ENCODE results near the gene PSIP1. TPM values are rescaled to one million over a fixed set of nuclear protein-coding genes. Genes with fewer than 3 reads are reported as not detected.
A peak's percentile ranks its signal among the peaks of the same experiment; 100 is the strongest.

PSIP1 gene
- total and polyA plus RNA-seq, 4 donors = 14.8 to 75.1 (median 29.8) TPM

DNA sequence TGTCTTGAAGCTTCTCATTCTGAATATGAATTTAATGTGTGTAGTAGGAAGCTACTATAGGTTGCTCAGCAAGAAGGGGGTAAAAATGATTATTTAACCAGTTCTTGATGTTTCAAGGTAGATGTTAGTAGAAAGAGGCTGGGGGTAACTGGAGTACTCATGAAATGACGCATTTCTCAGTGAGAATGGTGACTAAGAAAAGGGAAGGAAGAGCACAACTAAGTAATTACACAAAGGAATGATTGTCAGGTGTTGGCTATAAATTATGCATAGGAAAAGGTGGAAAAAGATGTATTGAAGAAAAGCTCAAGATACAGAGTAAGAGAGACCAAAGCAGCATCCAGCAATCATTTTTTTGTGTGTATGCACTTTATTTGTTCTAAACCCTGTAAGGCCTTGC lies 1.4 kb upstream of the PSIP1 start:
- peaks cover 0 to 24% (median 2%) of the 10 kb centered on the region in 5 donors for H3K4me1 ChIP-seq (ENCODE audit: control insufficient read depth in 5 of 5, insufficient read depth in 5 of 5, low read length in 5 of 5)
- peak overlapping the region in 1 of 2 donors; percentile 11 for H3K9ac ChIP-seq (ENCODE audit: insufficient read depth in 1 of 2, low read length in 2 of 2)
- WGBS, 2 donors = 50 to 70% methylated on average over 1 of the region's 1 CpG
- H3K36me3 ChIP-seq (ENCODE audit: control insufficient read depth in 4 of 4, insufficient read depth in 4 of 4, low read length in 4 of 4) = peaks cover 0 to 3% (median 2%) of the 10 kb centered on the region in 4 donors
- H3K27ac ChIP-seq (ENCODE audit: low read depth in 1 of 2, low read length in 1 of 2) = no peak overlapping the region
- ATAC-seq (ENCODE audit: insufficient read depth, low FRiP score) (no peak), DNase-seq (no peak)
- H3K4me3 ChIP-seq = no peak overlapping the region
- H3K27me3 ChIP-seq (ENCODE audit: control insufficient read depth in 3 of 3, insufficient read depth in 3 of 3, low read length in 2 of 3) = no peaks in the 10 kb centered on the region
- H3K9me3 ChIP-seq (ENCODE audit: control insufficient read depth in 4 of 4, insufficient read depth in 3 of 4, low read length in 3 of 4) = no peaks in the 10 kb centered on the region
- TF ChIP-seq CTCF (IDR thresholded peaks at IDR 0.05; ENCODE audit: control extremely low read depth, extremely low read depth) = no peak

DNA sequence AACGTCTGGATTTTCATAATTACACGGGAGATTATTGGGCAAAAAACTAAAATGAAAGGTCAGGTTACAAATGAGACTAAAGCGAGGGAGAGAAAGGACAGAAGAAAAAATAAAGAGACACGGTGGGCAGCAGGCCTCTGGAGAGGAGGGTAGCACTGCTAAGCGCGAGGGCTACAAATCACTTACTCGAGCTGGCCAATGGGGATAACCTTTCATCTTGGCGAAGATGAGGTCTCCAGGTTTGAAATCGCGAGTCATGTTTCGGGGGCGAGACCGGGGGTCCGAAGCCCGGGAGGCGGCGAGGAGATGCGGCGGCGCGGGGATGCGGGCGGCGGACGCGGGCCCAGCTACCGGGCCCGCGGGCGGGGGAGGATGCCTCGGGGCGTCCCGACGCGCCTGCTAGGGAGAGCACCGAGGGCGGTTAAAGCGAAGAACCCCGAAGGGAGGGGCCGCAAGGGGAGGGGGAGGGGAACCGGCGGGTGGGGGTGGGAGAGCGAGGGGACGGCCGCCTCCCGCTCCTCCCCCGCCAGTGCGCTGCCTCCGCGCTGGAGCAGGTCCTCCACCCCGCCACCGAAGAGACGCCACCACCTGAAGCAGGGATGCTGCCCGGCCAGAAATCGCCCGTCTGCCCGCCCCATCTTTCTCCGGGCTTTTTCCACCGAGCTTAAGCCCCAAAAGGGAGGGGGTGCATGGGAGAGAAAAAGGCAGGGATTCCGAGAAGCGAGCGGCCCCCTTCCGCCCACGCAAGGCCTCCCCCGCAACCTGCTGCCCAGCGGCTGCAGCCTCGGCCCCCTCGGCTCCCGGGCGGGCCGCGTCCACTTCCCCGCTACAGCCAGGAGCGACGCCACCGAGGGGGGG lies 610 bp downstream of the PSIP1 start:
- 1 to 2% methylated on average over 52 to 76 of the region's 76 CpGs for WGBS, 2 donors
- H3K4me3 ChIP-seq = peak overlapping the region; percentile 88
- peak overlapping the region; percentile 75 to 94 for H3K9ac ChIP-seq (ENCODE audit: insufficient read depth in 1 of 2, low read length in 2 of 2)
- no peaks in the 10 kb centered on the region for H3K9me3 ChIP-seq (ENCODE audit: control insufficient read depth in 4 of 4, insufficient read depth in 3 of 4, low read length in 3 of 4)
- H3K27ac ChIP-seq (ENCODE audit: low read depth in 1 of 2, low read length in 1 of 2) = peak overlapping the region; percentile 87 to 97
- H3K4me1 ChIP-seq (ENCODE audit: control insufficient read depth in 5 of 5, insufficient read depth in 5 of 5, low read length in 5 of 5) = peaks cover 0 to 24% (median 2%) of the 10 kb centered on the region in 5 donors
- DNase-seq (peak; percentile 50 to 62 (median 59)), ATAC-seq (ENCODE audit: insufficient read depth, low FRiP score) (peak; percentile 87)
- H3K27me3 ChIP-seq (ENCODE audit: control insufficient read depth in 3 of 3, insufficient read depth in 3 of 3, low read length in 2 of 3) = no peaks in the 10 kb centered on the region
- no peak for TF ChIP-seq CTCF (IDR thresholded peaks at IDR 0.05; ENCODE audit: control extremely low read depth, extremely low read depth)
- peaks cover 3 to 20% (median 11%) of the 10 kb centered on the region in 4 donors for H3K36me3 ChIP-seq (ENCODE audit: control insufficient read depth in 4 of 4, insufficient read depth in 4 of 4, low read length in 4 of 4)

GRCh38 chr9:15505921-15506320 lies 4.8 kb downstream of the PSIP1 start:
- TF ChIP-seq CTCF (IDR thresholded peaks at IDR 0.05; ENCODE audit: control extremely low read depth, extremely low read depth) = no peak
- Histone ChIP-seq H3K36me3 (ENCODE audit: control insufficient read depth in 4 of 4, insufficient read depth in 4 of 4, low read length in 4 of 4) (peaks cover 8 to 34% (median 17%) of the 10 kb centered on the region in 4 donors), H3K9ac (ENCODE audit: insufficient read depth in 1 of 2, low read length in 2 of 2) (no peak overlapping the region), H3K4me3 (no peak overlapping the region), H3K9me3 (ENCODE audit: control insufficient read depth in 4 of 4, insufficient read depth in 3 of 4, low read length in 3 of 4) (no peaks in the 10 kb centered on the region), H3K27me3 (ENCODE audit: control insufficient read depth in 3 of 3, insufficient read depth in 3 of 3, low read length in 2 of 3) (no peaks in the 10 kb centered on the region), H3K4me1 (ENCODE audit: control insufficient read depth in 5 of 5, insufficient read depth in 5 of 5, low read length in 5 of 5) (peaks cover 0 to 18% (median 2%) of the 10 kb centered on the region in 5 donors), H3K27ac (ENCODE audit: low read depth in 1 of 2, low read length in 1 of 2) (no peak overlapping the region)
- ATAC-seq (ENCODE audit: insufficient read depth, low FRiP score) (no peak), DNase-seq (no peak)
- WGBS, 2 donors = 69 to 81% methylated on average over 3 of the region's 3 CpGs
